B cell (primary cell): ENCODE results near the gene SKOR1. TPM values are rescaled to one million over a fixed set of nuclear protein-coding genes. Genes with fewer than 3 reads are reported as not detected.

Experiments
- ATAC-seq: fragments of 200-7000 bp; cut with Tn5 transposase; one replicate; pipeline ENCODE4 v1.10.0; 2021; ENCODE audit warnings: low read depth, mild to moderate bottlenecking, moderate number of reproducible peaks, moderate library complexity
- CTCF ChIA-PET: fragments of 350-600 bp; sonication (Branson Sonifier 250); formaldehyde crosslinking; loops from one replicate; lab custom pipeline; 2021; ENCODE audit warnings: antibody characterized with exemption, inconsistent platforms; lab: Charles Lee
- POLR2A ChIA-PET: fragments of 350-600 bp; sonication (Branson Sonifier 250); formaldehyde crosslinking; loops from one replicate; lab custom pipeline; 2021; ENCODE audit warnings: antibody characterized with exemption; lab: Charles Lee
- DNase-seq: peaks from one replicate; pipeline ENCODE4 v3.0.0; 2013
- H2AFZ ChIP-seq: 2 replicates; pipeline ENCODE4 v1.6.1; 2012; ENCODE audit warnings: mild to moderate bottlenecking, low read depth, low read length; ENCODE audit not compliant: insufficient read depth, poor library complexity, severe bottlenecking
- H3K27ac ChIP-seq, 2 donors: 1 replicate in 1 of 2; 2 replicates in 1 of 2; pipeline ENCODE4 v1.5.1; 2012 to 2013; ENCODE audit warnings: low read length in 2 of 2, mild to moderate bottlenecking in 2 of 2, moderate library complexity in 1 of 2
- H3K27me3 ChIP-seq, 4 experiments: fragments of 200-600 bp in 1 of 4; sonication (generic) in 1 of 4; replicated peaks in 1 of 4; 1 replicate in 2 of 4; 2 replicates in 2 of 4; pipeline versions ENCODE4 v1.6.1 to v1.7.0; 2013 to 2016; ENCODE audit warnings: low read length in 3 of 4, mild to moderate bottlenecking in 2 of 4, mixed read lengths in 1 of 4, moderate library complexity in 1 of 4; ENCODE audit not compliant: insufficient read depth in 4 of 4, control insufficient read depth in 3 of 4; ENCODE audit errors: control extremely low read depth in 1 of 4
- H3K36me3 ChIP-seq, 2 experiments: replicated peaks in 1 of 2; 1 replicate in 1 of 2; 2 replicates in 1 of 2; pipeline versions ENCODE4 v1.6.1 to v1.7.1; 2013; ENCODE audit warnings: low read length in 1 of 2; ENCODE audit not compliant: insufficient read depth in 2 of 2, control insufficient read depth in 1 of 2; ENCODE audit errors: control extremely low read depth in 1 of 2, extremely low read depth in 1 of 2
- H3K4me1 ChIP-seq, 2 donors: fragments of 200-600 bp in 1 of 2; sonication (generic) in 1 of 2; 1 replicate in 1 of 2; 2 replicates in 1 of 2; pipeline versions ENCODE4 v1.5.1 to v1.6.1; 2013 to 2017; ENCODE audit warnings: low read length in 2 of 2; ENCODE audit not compliant: control insufficient read depth in 2 of 2, insufficient read depth in 2 of 2
- H3K4me2 ChIP-seq: replicated peaks from 2 replicates; pipeline ENCODE3; 2012; ENCODE audit warnings: mild to moderate bottlenecking, low read depth, low read length; ENCODE audit not compliant: poor library complexity, severe bottlenecking
- H3K4me3 ChIP-seq, 5 experiments: fragments of 200-600 bp in 1 of 5; sonication (generic) in 1 of 5; 1 replicate in 3 of 5; 2 replicates in 2 of 5; pipeline versions ENCODE4 v1.5.1 to v1.7.0; 2011 to 2016; ENCODE audit warnings: low read length in 4 of 5, mild to moderate bottlenecking in 4 of 5, low read depth in 2 of 5, control low read depth in 1 of 5, moderate library complexity in 1 of 5; ENCODE audit not compliant: insufficient read depth in 1 of 5; ENCODE audit errors: control extremely low read depth in 1 of 5, extremely low read depth in 1 of 5
- H3K79me2 ChIP-seq: fragments of 200-600 bp; sonication (generic); one replicate; pipeline ENCODE4 v1.6.0; 2016; ENCODE audit warnings: low read length; ENCODE audit not compliant: control insufficient read depth, insufficient read depth
- H3K9ac ChIP-seq: fragments of 200-600 bp; sonication (generic); 2 replicates; pipeline ENCODE4 v1.6.1; 2017; ENCODE audit warnings: mild to moderate bottlenecking, low read length, moderate library complexity
- H3K9me3 ChIP-seq, 3 donors: one replicate each; pipeline versions ENCODE4 v1.6.1 to v1.7.1; 2013; ENCODE audit warnings: low read length in 2 of 3; ENCODE audit not compliant: control insufficient read depth in 2 of 3, insufficient read depth in 1 of 3; ENCODE audit errors: control extremely low read depth in 1 of 3
- H4K20me1 ChIP-seq: 2 replicates; pipeline ENCODE4 v1.6.0; 2012; ENCODE audit warnings: mild to moderate bottlenecking, low read length; ENCODE audit not compliant: insufficient read depth, control insufficient read depth, poor library complexity, severe bottlenecking
- H3K27ac Mint-ChIP-seq: one replicate; pipeline ENCODE4 v1.8.0; 2021; ENCODE audit warnings: mixed read lengths
- H3K27me3 Mint-ChIP-seq: one replicate; pipeline ENCODE4 v1.8.0; 2021; ENCODE audit warnings: mixed read lengths
- H3K4me1 Mint-ChIP-seq: one replicate; pipeline ENCODE4 v1.8.0; 2021; ENCODE audit warnings: mixed read lengths
- H3K4me3 Mint-ChIP-seq: one replicate; pipeline ENCODE4 v1.8.0; 2021; ENCODE audit warnings: mixed read lengths
- H3K9me3 Mint-ChIP-seq: one replicate; pipeline ENCODE4 v1.8.0; 2022; ENCODE audit warnings: mixed read lengths; ENCODE audit not compliant: insufficient read depth
- CTCF ChIP-seq: fragments of 200-600 bp; IDR thresholded peaks from one replicate; pipeline ENCODE4 v1.8.0; 2022; ENCODE audit warnings: antibody characterized with exemption, mild to moderate bottlenecking
- EZH2 ChIP-seq: IDR thresholded peaks from 2 replicates; pipeline ENCODE4 v1.6.1; 2012; ENCODE audit warnings: borderline replicate concordance, low read depth, mild to moderate bottlenecking, moderate library complexity, low read length; ENCODE audit not compliant: insufficient read depth, poor library complexity, severe bottlenecking
- WGBS: methylation state at CpG from one replicate; pipeline ENCODE4 v1.1.5; 2013; ENCODE audit warnings: missing lambda C conversion rate; ENCODE audit not compliant: insufficient coverage; 5-methylcytosine and 5-hydroxymethylcytosine counted together
- intact Hi-C: fragments of 100-400 bp; cut with micrococcal nuclease; formaldehyde crosslinking; loops from one replicate; pipeline ENCODE4 v1.10.0; 2022
- polyA plus RNA-seq: library from polyadenylated mRNA; depleted of rRNA; stranded (reverse); fragments of >200 nt; gene quantifications from 2 replicates; pipeline ENCODE4 v1.2.3, GENCODE V29; 2012
- total RNA-seq, 2 donors: library from RNA; stranded (reverse); fragments of 120-200 nt in 1 of 2; gene quantifications; 1 replicate in 1 of 2; 2 replicates in 1 of 2; pipeline versions ENCODE4 v1.2.3 to v1.2.4, GENCODE V29; 2013 to 2022

Gene SKOR1
- total and polyA plus RNA-seq, 2 donors (not counting 1 experiment from before 2014, with no cell fraction given), result 0.37 to 0.67 TPM

DNA sequence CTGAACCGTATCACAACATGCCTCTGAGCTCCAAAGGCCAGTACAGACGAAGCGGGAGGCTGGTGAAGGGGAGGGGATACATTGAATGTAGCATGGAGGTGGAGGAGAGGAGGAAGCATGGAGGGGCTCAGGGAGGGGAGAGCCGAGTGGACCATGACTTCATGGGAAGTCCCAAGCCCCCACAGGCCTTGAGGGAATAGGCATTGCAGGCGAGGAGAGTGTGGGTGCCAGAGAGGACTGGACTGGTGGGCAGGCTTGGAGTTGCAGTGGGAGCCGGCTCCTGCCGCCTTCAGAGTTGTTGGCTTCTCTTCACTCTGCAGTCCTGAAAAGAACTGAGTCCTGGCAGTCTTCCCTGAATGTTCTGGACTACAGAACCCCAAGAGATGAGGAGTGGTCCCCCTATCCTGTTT, 17.8 kb downstream of the SKOR1 start:
- no peak overlapping the region for H3K27ac Mint-ChIP-seq
- H2AFZ ChIP-seq, result no peak overlapping the region
- intact Hi-C loops, result loop anchor here (10.0 kb wide), 2 partner anchors 972 to 1138 kb away; partner anchors contain the start of gene SMAD6
- peaks cover 18 to 22% of the 10 kb centered on the region in 2 donors for H3K4me1 ChIP-seq
- no peaks in the 10 kb centered on the region for H3K79me2 ChIP-seq
- WGBS, result 96% methylated on average over 7 of the region's 7 CpGs
- peaks cover 3% of the 10 kb centered on the region for H3K27me3 Mint-ChIP-seq
- no peak overlapping the region for H3K9ac ChIP-seq
- ChIA-PET CTCF (interaction anchor here (1.2 kb wide), 1 partner anchor 21 kb away, joined by 3 read pairs; no protein-coding TSS in a partner anchor), POLR2A (no interaction called here)
- H3K27me3 ChIP-seq, result peaks cover 0 to 4% (median 0%) of the 10 kb centered on the region in 4 experiments
- no peak overlapping the region for H3K27ac ChIP-seq
- H3K4me3 ChIP-seq, result no peak overlapping the region
- no peaks in the 10 kb centered on the region for H4K20me1 ChIP-seq
- TF ChIP-seq EZH2 (no peak), CTCF (no peak)
- H3K36me3 ChIP-seq, result no peaks in the 10 kb centered on the region
- H3K9me3 ChIP-seq, result no peaks in the 10 kb centered on the region
- no peak for ATAC-seq
- H3K4me3 Mint-ChIP-seq, result no peak overlapping the region
- H3K9me3 Mint-ChIP-seq, result no peaks in the 10 kb centered on the region
- H3K4me2 ChIP-seq, result no peak overlapping the region
- no peak for DNase-seq
- H3K4me1 Mint-ChIP-seq, result peaks cover 23% of the 10 kb centered on the region

- Histone ChIP-seq H3K27me3 (peaks cover 0 to 4% (median 0%) of the 10 kb centered on the region in 4 experiments), H3K4me3 (no peak overlapping the region), H3K9me3 (no peaks in the 10 kb centered on the region), H3K27ac (no peak overlapping the region), H4K20me1 (no peaks in the 10 kb centered on the region), H3K79me2 (no peaks in the 10 kb centered on the region), H3K36me3 (no peaks in the 10 kb centered on the region), H3K9ac (no peak overlapping the region), H2AFZ (no peak overlapping the region), H3K4me2 (no peak overlapping the region), H3K4me1 (peaks cover 12 to 15% of the 10 kb centered on the region in 2 donors)
- ATAC-seq (no peak), DNase-seq (no peak)
- Mint-ChIP-seq H3K4me3 (no peak overlapping the region), H3K27ac (no peak overlapping the region), H3K27me3 (peaks cover 3% of the 10 kb centered on the region), H3K4me1 (peaks cover 18% of the 10 kb centered on the region), H3K9me3 (peaks cover 2% of the 10 kb centered on the region)
- TF ChIP-seq EZH2 (no peak), CTCF (no peak)
- ChIA-PET POLR2A (no interaction called here), CTCF (interaction anchor here (1.2 kb wide), 1 partner anchor 20 kb away, joined by 3 read pairs; no protein-coding TSS in a partner anchor)
- WGBS, result 94% methylated on average over 5 of the region's 7 CpGs
- intact Hi-C loops, result loop anchor here (10.0 kb wide), 2 partner anchors 971 to 1139 kb away; partner anchors contain the start of gene SMAD6
Observed at GRCh38 chr15:67843571-67844387, 18.5 kb downstream of the SKOR1 start.
